Daoy (cell line): ENCODE results near the gene FAM180B. TPM values are rescaled to one million over a fixed set of nuclear protein-coding genes. Genes with fewer than 3 reads are reported as not detected.

Experiments
- DNase-seq: peaks from one replicate; pipeline ENCODE4 v3.0.0-alpha.2; 2015; ENCODE audit warnings: low read depth
- total RNA-seq: library from RNA; depleted of rRNA; stranded (reverse); fragments of >200 nt; shearing (Covaris generic); gene quantifications from 2 replicates; pipeline ENCODE4 v1.2.3, GENCODE V29; 2014

Gene FAM180B
- total RNA-seq, 1 experiment from 2014 or later, result not detected

- no peak for DNase-seq
Observed at GRCh38 chr11:47569646-47570045, 16.8 kb upstream of the FAM180B start.

GRCh38 chr11:47570651-47571356 lies 15.7 kb upstream of the FAM180B start:
- DNase-seq, result no peak

- DNase-seq, result no peak
Observed at GRCh38 chr11:47571357-47571729, 15.1 kb upstream of the FAM180B start.

GRCh38 chr11:47571895-47572294 lies 14.6 kb upstream of the FAM180B start:
- no peak for DNase-seq

GRCh38 chr11:47572715-47573255 lies 13.7 kb upstream of the FAM180B start:
- no peak for DNase-seq

GRCh38 chr11:47573321-47573720 lies 13.2 kb upstream of the FAM180B start:
- DNase-seq, result no peak

GRCh38 chr11:47577460-47578041 lies 8.9 kb upstream of the FAM180B start:
- no peak for DNase-seq

- peak; percentile 88 for DNase-seq
Observed at GRCh38 chr11:47578524-47579494, 7.7 kb upstream of the FAM180B start, which contains the start of the genes KBTBD4 and NDUFS3. KBTBD4 (minus strand) TSS chr11:47578970; CDS start chr11:47578951, 19 bp downstream. NDUFS3 (plus strand) TSS chr11:47579074; CDS start chr11:47579092, 18 bp downstream.

- DNase-seq, result no peak
Observed at GRCh38 chr11:47583844-47584243, 2.6 kb upstream of the FAM180B start.

- no peak for DNase-seq
Observed at GRCh38 chr11:47587039-47587716, 700 bp downstream of the FAM180B start.

- DNase-seq, result no peak
Observed at GRCh38 chr11:47587723-47588326, 1.3 kb downstream of the FAM180B start.

GRCh38 chr11:47589118-47589517 lies 2.6 kb downstream of the FAM180B start:
- no peak for DNase-seq

- DNase-seq, result no peak
Observed at GRCh38 chr11:47589584-47589976, 3.1 kb downstream of the FAM180B start.

GRCh38 chr11:47589977-47590861 lies 3.7 kb downstream of the FAM180B start:
- DNase-seq, result no peak

- DNase-seq, result no peak
Observed at GRCh38 chr11:47591764-47592163, 5.3 kb downstream of the FAM180B start.

GRCh38 chr11:47592251-47592650 lies 5.8 kb downstream of the FAM180B start:
- DNase-seq, result no peak

- no peak for DNase-seq
Observed at GRCh38 chr11:47592970-47593369, 6.5 kb downstream of the FAM180B start.

- DNase-seq, result no peak
Observed at GRCh38 chr11:47593492-47593933, 7.0 kb downstream of the FAM180B start.

- DNase-seq, result no peak
Observed at GRCh38 chr11:47593934-47594855, 7.7 kb downstream of the FAM180B start, which contains the start of gene C1QTNF4. C1QTNF4 (minus strand) TSS chr11:47594411; CDS start chr11:47590810, 3,601 bp downstream.
